ENCODE measurements around the gene CD79A.

The CD79A gene

DNA sequence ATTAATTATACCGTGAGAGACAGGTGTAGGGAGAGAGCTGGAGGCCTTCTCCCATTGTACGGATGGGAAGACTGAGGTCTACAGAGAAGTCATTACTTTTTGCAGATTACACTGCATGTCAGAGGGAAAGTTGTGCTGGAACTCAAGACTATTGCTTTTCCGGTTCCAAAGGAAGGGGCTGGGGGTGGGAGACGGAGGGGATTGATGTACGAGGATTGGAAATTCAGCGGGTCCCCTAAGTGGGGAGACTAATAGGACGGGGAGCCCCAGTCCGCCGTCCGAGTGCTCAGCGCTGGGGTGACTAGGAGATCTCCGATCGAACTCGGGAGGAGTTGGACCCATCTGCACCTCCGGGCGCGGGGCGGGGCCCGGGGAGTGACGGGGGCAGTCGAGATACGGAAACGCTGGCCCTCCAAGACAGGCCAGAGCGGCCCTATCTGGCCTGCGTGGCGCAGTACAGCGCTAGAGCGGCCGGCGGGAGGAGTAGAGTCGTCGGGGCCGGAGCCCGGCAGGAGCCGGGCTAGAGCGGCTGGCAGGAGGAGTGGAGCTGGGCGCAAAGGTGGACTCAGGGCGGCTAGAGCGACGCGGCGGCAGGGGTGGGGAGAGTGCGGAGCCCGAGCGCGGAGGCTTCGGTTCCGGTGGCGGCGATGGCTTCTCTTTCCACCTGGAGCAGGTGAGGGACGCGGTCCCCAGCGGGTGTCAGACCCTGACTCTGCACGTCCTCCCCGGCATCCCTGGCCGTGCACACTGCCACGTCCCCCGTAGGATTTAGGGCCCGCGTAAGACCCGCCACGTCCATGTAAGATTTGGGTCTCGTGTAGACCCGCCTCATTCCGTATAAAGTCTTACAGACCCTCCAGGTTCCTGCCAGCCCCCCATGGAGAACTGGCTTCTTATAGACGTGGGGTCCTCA lies 7.0 kb downstream of the CD79A start:
- peak; percentile 94 for DNase-seq (ENCODE audit: low read depth)
- peak overlapping the region; percentile 93 for H3K4me3 ChIP-seq (ENCODE audit: control insufficient read depth, low read depth, low read length)
- TF ChIP-seq, protein P1, sequence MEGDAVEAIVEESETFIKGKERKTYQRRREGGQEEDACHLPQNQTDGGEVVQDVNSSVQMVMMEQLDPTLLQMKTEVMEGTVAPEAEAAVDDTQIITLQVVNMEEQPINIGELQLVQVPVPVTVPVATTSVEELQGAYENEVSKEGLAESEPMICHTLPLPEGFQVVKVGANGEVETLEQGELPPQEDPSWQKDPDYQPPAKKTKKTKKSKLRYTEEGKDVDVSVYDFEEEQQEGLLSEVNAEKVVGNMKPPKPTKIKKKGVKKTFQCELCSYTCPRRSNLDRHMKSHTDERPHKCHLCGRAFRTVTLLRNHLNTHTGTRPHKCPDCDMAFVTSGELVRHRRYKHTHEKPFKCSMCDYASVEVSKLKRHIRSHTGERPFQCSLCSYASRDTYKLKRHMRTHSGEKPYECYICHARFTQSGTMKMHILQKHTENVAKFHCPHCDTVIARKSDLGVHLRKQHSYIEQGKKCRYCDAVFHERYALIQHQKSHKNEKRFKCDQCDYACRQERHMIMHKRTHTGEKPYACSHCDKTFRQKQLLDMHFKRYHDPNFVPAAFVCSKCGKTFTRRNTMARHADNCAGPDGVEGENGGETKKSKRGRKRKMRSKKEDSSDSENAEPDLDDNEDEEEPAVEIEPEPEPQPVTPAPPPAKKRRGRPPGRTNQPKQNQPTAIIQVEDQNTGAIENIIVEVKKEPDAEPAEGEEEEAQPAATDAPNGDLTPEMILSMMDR (conservative IDR thresholded peaks at IDR 0.05; ENCODE audit: control insufficient read depth, insufficient read depth, low read depth, low read length), result no peak

DNA sequence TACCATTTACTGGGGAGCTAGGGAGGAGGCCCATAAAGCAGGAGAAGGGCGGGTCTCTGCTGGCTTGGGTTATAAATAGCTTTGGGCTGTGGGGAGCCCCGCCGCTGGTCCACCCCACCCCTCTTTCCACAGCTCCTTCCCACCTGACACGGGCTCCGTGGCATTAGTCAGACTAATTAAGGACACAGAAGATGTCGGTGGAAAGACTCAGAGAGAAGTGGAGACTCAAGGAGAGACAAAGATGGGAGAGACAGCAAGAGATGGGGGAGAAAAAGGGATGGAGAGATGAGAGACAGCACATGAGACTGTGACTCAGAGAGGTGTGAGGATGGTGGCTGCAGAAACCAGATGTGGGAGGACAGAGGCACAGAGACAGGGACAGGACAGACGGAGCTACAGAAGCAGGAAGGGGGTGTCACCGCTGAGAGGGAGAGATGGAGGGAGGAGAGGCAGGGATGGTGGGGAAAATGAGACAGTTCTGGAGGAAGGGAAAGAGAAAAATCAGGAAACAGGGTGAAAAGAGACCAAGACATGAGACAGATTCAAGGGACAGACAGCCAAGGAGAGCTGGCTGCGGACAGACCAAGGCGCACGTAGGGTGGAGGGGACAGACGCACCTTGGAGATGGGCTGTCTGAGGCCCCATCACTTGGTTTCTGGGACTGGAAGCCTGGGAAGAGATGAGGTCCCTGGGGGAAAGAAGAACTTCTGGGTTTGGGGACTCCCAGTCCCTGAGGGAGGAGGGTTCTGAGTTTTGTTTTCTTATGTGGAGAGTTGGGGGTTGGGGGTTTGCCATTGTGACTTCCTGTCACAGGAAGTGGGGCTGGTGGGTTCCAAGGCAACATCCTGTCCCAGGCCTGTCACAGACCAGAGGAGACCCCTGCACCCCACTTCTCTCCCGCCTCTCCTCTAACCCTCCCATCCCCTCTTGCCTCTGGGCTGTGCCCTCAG lies 10.0 kb downstream of the CD79A start:
- DNase-seq (ENCODE audit: low read depth), result no peak
- TF ChIP-seq, protein P1 (conservative IDR thresholded peaks at IDR 0.05; ENCODE audit: control insufficient read depth, insufficient read depth, low read depth, low read length), result no peak
- no peak overlapping the region for H3K4me3 ChIP-seq (ENCODE audit: control insufficient read depth, low read depth, low read length)

DNA sequence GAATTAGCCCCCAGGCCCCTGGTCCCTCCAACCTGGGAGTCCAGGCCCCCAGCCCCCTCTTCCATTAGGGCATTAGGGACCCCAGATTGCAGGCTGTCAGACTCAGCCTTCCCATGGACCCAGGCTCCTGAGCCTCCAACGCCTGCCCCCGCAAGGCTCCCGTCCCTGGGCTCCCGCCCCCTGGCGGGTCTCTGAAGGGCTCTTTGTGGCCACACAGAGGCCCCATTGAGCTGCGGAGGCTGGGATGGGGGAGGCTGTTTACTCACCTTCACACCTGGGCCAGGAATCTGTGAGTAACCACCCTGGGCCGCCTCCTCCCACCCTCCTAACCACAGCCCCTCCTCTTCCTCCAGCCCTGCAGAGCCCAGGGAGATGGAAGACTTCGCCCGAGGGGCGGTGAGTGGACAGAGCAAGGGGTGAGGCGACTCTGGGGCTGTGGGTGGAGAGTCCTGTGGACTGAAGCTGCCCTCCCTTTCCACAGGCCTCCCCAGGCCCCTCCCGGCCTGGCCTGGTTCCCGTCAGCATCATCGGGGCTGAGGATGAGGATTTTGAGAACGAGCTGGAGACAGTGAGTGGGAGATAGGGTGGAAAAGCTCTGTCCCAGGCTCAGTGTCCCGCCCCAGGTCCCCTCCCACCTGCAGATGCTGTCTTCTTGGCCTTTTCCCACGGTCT lies 10.8 kb downstream of the CD79A start:
- no peak overlapping the region for H3K4me3 ChIP-seq (ENCODE audit: control insufficient read depth, low read depth, low read length)
- peak; percentile 20 for DNase-seq (ENCODE audit: low read depth)
- TF ChIP-seq, protein P1 (conservative IDR thresholded peaks at IDR 0.05; ENCODE audit: control insufficient read depth, insufficient read depth, low read depth, low read length), result no peak

DNA sequence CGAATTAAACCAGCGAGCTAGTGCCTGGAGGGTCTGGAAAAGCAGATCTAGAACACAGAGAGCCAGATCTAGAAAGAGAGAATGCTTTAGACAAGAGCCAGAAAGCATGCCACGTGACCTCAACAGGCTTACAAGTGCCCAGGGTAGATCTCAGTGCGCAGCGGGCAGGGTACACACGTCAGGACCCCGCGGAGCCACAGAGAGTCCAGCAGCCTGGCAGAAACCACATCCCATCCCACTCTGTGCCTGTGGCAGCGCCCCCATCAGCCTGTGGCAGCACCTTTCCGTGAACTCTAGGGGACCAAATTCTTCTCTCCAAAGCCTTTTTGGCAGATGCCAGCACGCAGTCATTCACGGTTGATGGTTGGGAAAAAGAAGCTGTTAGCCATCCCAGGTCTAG lies 11.8 kb downstream of the CD79A start:
- no peak for DNase-seq (ENCODE audit: low read depth)
- TF ChIP-seq, protein P1 (conservative IDR thresholded peaks at IDR 0.05; ENCODE audit: control insufficient read depth, insufficient read depth, low read depth, low read length), result no peak
- no peak overlapping the region for H3K4me3 ChIP-seq (ENCODE audit: control insufficient read depth, low read depth, low read length)

DNA sequence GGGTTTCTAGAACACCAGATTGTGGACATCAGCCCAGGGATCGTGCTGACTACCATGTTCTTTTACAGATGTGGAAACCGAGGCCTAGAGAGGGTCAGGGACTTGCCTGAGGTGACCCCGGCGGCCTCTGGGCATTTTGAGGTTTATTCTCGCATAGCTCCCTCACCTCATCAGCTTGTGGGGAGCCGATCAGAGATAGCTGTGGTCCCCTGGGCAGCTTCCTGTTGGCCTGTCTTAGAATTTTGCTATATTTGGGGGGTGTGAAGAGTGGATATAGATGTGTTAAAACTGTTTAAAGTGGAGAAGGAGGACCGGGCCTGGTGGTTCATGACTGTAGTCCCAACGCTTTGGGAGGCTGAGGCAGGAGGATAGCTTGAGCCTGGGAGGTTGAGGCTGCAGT lies 12.8 kb downstream of the CD79A start:
- TF ChIP-seq, protein P1 (conservative IDR thresholded peaks at IDR 0.05; ENCODE audit: control insufficient read depth, insufficient read depth, low read depth, low read length), result no peak
- DNase-seq (ENCODE audit: low read depth), result no peak
- no peak overlapping the region for H3K4me3 ChIP-seq (ENCODE audit: control insufficient read depth, low read depth, low read length)

DNA sequence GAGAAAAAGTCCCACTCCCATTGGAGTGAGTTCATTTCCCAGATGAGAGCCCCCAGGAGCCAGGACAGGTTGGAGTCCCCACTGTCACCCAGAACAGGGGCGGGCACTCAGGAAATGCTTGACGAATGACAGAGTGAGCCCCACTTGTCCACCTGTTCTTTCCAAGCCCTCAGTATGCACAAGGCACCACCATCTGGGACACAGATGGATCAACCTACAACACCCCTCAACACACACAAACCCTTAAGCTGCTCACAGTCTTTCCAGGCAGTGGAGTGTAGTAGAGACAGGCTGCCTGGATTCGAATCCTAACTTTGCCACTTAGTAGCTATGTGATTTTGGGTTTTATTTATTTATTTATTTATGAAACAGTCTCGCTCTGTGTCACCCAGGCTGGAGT lies 13.9 kb downstream of the CD79A start:
- no peak for DNase-seq (ENCODE audit: low read depth)
- TF ChIP-seq, protein P1 (conservative IDR thresholded peaks at IDR 0.05; ENCODE audit: control insufficient read depth, insufficient read depth, low read depth, low read length), result no peak
- no peak overlapping the region for H3K4me3 ChIP-seq (ENCODE audit: control insufficient read depth, low read depth, low read length)

Data from fibroblast of mammary gland (primary cell).